Sigmoid colon (tissue), 7 donors: ENCODE results near the gene WNT7A. TPM values are rescaled to one million over a fixed set of nuclear protein-coding genes. Genes with fewer than 3 reads are reported as not detected.

ENCODE experiments used
- DNase-seq: peaks from one replicate; pipeline ENCODE4 v3.0.0-alpha.2; 2019
- H3K27ac ChIP-seq, 4 donors: fragments of 200-600 bp; sonication (generic); one replicate each; pipeline ENCODE4 v1.5.1; 2016 to 2019; ENCODE audit warnings: mild to moderate bottlenecking in 1 of 4
- H3K27me3 ChIP-seq, 3 donors: fragments of 200-600 bp; sonication (generic); one replicate each; pipeline ENCODE4 v1.5.1; 2019; ENCODE audit warnings: mild to moderate bottlenecking in 1 of 3
- H3K36me3 ChIP-seq, 4 donors: fragments of 200-600 bp; sonication (generic); one replicate each; pipeline ENCODE4 v1.5.1; 2016 to 2019
- H3K4me1 ChIP-seq, 4 donors: fragments of 200-600 bp; sonication (generic); one replicate each; pipeline ENCODE4 v1.5.1; 2017 to 2019
- H3K4me3 ChIP-seq, 4 donors: fragments of 200-600 bp; sonication (generic); one replicate each; pipeline ENCODE4 v1.5.1; 2017 to 2019; ENCODE audit warnings: mild to moderate bottlenecking in 2 of 4, moderate library complexity in 1 of 4
- H3K9me3 ChIP-seq, 4 donors: fragments of 200-600 bp in 3 of 4; sonication (generic) in 3 of 4; one replicate each; pipeline versions ENCODE4 v1.5.1 to v1.6.1; 2013 to 2019
- CTCF ChIP-seq, 4 experiments: fragments of 450-650 bp in 3 of 4; fragments of 200-600 bp in 1 of 4; IDR thresholded peaks; one replicate each; pipeline ENCODE4 v1.5.1; 2016 to 2019; ENCODE audit warnings: antibody characterized with exemption in 4 of 4, mild to moderate bottlenecking in 3 of 4, moderate library complexity in 2 of 4
- EP300 ChIP-seq, 4 donors: sonication (generic); formaldehyde crosslinking; IDR thresholded peaks; one replicate each; pipeline ENCODE4 v1.6.1; 2017; ENCODE audit warnings: antibody characterized with exemption in 4 of 4
- POLR2A ChIP-seq, 2 donors: fragments of 450-650 bp; IDR thresholded peaks; one replicate each; pipeline ENCODE4 v1.6.1; 2016; ENCODE audit warnings: antibody characterized with exemption in 2 of 2, mild to moderate bottlenecking in 2 of 2, moderate library complexity in 2 of 2
- POLR2AphosphoS5 ChIP-seq, 4 donors: sonication (generic); formaldehyde crosslinking; IDR thresholded peaks; one replicate each; pipeline ENCODE4 v1.6.1; 2017; ENCODE audit warnings: antibody characterized with exemption in 4 of 4
- WGBS, 2 donors: extraction: QIAGEN DNeasy Blood & Tissue Kit; methylation state at CpG; one replicate each; pipeline ENCODE4 v1.1.7; 2013; 5-methylcytosine and 5-hydroxymethylcytosine counted together
- intact Hi-C: fragments of 100-400 bp; cut with DNase I; formaldehyde crosslinking; loops from one replicate; pipeline ENCODE4 v1.15.1; 2023
- polyA plus RNA-seq, 3 donors: library from polyadenylated mRNA; stranded (reverse); fragments of 200-250 nt; gene quantifications; one replicate each; pipeline ENCODE4 v1.2.3, GENCODE V29; 2013
- total RNA-seq, 4 donors: library from RNA; depleted of rRNA; stranded (reverse); fragments of >200 nt; gene quantifications; one replicate each; pipeline ENCODE4 v1.1.0, GENCODE V29; 2016
- donor health status: healthy with polysubstance abuse.
- donor health status: Bipolar disorder and iron deficiency.
- donor health status: healthy.

Gene WNT7A
- total and polyA plus RNA-seq, 7 donors, result 0.03 TPM; not detected in 6

DNA sequence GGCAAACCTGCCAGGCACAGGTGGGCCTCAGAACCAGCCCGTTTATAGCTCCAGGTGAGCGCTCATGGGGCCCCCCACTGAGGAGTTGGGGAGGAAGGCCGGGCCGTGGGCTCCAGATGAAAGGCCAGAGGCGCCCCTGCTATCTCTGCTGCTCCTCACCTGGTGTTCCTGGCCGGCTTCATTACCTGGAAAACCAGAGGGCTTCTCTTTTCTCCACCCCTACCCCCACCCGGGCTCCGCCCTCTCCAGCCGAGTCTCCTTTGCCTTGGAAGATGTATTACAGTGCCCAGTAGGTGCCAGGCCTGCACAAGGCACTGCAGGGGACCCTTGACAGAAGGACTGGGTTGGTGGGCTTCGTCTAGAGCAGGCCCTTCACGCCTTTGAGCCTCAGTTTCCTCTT, 111.4 kb downstream of the WNT7A start:
- intact Hi-C loops, result no loop called here
- Histone ChIP-seq H3K27me3 (no peaks in the 10 kb centered on the region), H3K4me1 (no peaks in the 10 kb centered on the region), H3K36me3 (no peaks in the 10 kb centered on the region), H3K4me3 (no peak overlapping the region), H3K9me3 (no peaks in the 10 kb centered on the region), H3K27ac (no peak overlapping the region)
- TF ChIP-seq EP300 (IDR thresholded peaks at IDR 0.05), result no peak
- TF ChIP-seq POLR2AphosphoS5 (IDR thresholded peaks at IDR 0.05), result no peak
- TF ChIP-seq POLR2A (IDR thresholded peaks at IDR 0.05), result no peak
- TF ChIP-seq CTCF (IDR thresholded peaks at IDR 0.05), result no peak
- DNase-seq, result no peak
- 45 to 70% methylated on average over 11 of the region's 11 CpGs for WGBS, 2 donors

- H3K27ac ChIP-seq, result no peak overlapping the region
- H3K36me3 ChIP-seq, result no peaks in the 10 kb centered on the region
- intact Hi-C loops, result no loop called here
- no peak overlapping the region for H3K4me3 ChIP-seq
- no peak for DNase-seq
- 54 to 70% methylated on average over 4 of the region's 4 CpGs for WGBS, 2 donors
- TF ChIP-seq CTCF (IDR thresholded peaks at IDR 0.05) (no peak), POLR2AphosphoS5 (IDR thresholded peaks at IDR 0.05) (no peak), EP300 (IDR thresholded peaks at IDR 0.05) (no peak), POLR2A (IDR thresholded peaks at IDR 0.05) (no peak)
- H3K9me3 ChIP-seq, result no peaks in the 10 kb centered on the region
- no peaks in the 10 kb centered on the region for H3K27me3 ChIP-seq
- H3K4me1 ChIP-seq, result no peaks in the 10 kb centered on the region
Measured at GRCh38 chr3:13767896-13768295, 112.0 kb downstream of the WNT7A start.

DNA sequence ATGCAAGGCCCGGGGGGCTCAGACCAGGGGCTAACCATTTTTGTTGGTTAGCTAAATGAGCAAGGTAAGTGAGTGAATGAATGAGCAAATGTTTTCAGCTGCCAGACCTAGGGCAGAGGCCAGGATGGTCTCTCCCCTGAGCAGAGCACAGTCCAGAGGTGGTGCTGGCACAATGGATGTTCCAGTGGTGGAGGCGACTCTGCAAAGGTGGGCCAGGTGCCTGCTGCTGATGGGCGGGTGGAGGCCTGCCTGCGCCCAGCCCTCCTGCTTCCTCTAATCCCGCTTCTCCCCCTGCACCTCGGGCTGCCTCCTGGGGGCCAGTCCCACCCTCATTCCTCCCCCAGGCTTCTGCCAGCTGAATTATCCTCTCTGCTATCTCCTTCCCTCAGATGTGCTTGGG, 112.8 kb downstream of the WNT7A start:
- no peaks in the 10 kb centered on the region for H3K36me3 ChIP-seq
- H3K27ac ChIP-seq, result no peak overlapping the region
- WGBS, 2 donors, result 73 to 80% methylated on average over 6 of the region's 6 CpGs
- H3K27me3 ChIP-seq, result no peaks in the 10 kb centered on the region
- no peaks in the 10 kb centered on the region for H3K9me3 ChIP-seq
- H3K4me1 ChIP-seq, result no peaks in the 10 kb centered on the region
- intact Hi-C loops, result no loop called here
- H3K4me3 ChIP-seq, result no peak overlapping the region
- DNase-seq, result no peak
- TF ChIP-seq POLR2A (IDR thresholded peaks at IDR 0.05) (no peak), EP300 (IDR thresholded peaks at IDR 0.05) (no peak)

Other genes starting within 250 kb of the WNT7A start
- gene CHCHD4, start 244.8 kb upstream of the WNT7A start, total RNA-seq, result 10 to 100 TPM; 13.0 to 33.1 (median 26.3) TPM
- 10 to 100 TPM; 15.3 to 33.8 (median 17.4) TPM for gene CHCHD4, start 244.8 kb upstream of the WNT7A start, polyA plus RNA-seq
- gene TMEM43, start 245.0 kb upstream of the WNT7A start, total RNA-seq, result 10 to 100 TPM; 68.0 to 88.3 (median 80.2) TPM
- gene TMEM43, start 245.0 kb upstream of the WNT7A start, polyA plus RNA-seq, result 10 to 100 TPM in 1 of 3 donors, 1 to 10 TPM in 2; 6.0 to 33.7 (median 7.2) TPM